ENCODE results near the gene UCK2. TPM values are rescaled to one million over a fixed set of nuclear protein-coding genes. Genes with fewer than 3 reads are reported as not detected.

Gene UCK2
- total RNA-seq, 1 experiment from 2014 or later = 59.9 TPM

GRCh38 chr1:165849353-165850133, 22.1 kb downstream of the UCK2 start:
- no peaks in the 10 kb centered on the region for H3K9me3 ChIP-seq (ENCODE audit: insufficient read depth, low read depth)
- no peak overlapping the region for H3K4me3 ChIP-seq
- TF ChIP-seq CTCF (conservative IDR thresholded peaks at IDR 0.05) = no peak
- no peak for TF ChIP-seq EZH2 (IDR thresholded peaks at IDR 0.05; ENCODE audit: low read depth)
- ChIA-PET CTCF (interaction anchor here (0.7 kb wide), 1 partner anchor 11 kb away, joined by 4 read pairs; no protein-coding TSS in a partner anchor), POLR2A (ENCODE audit: unreplicated experiment) (no interaction called here)
- H3K27ac ChIP-seq = peak overlapping the region; percentile 33
- peaks cover 49% of the 10 kb centered on the region for H4K20me1 ChIP-seq (ENCODE audit: insufficient read depth)
- DNase-seq = no peak
- no peaks in the 10 kb centered on the region for H3K9me2 ChIP-seq (ENCODE audit: insufficient read depth)
- 0 out of 2 replicates have a peak overlapping the region, but pooled peaks have one; percentile 28 for H3K4me2 ChIP-seq
- BruUV-seq (replicated peaks) = no TSS peak
- H3K4me1 ChIP-seq (replicated peaks; ENCODE audit: insufficient read depth) = peaks cover 38% of the 10 kb centered on the region
- intact Hi-C loops (cut with micrococcal nuclease; ENCODE audit: unreplicated experiment) = no loop called here
- H2AFZ ChIP-seq = no peak overlapping the region
- H3K79me2 ChIP-seq (ENCODE audit: low read depth) = peaks cover 95% of the 10 kb centered on the region
- H3K36me3 ChIP-seq (ENCODE audit: low read depth) = no peaks in the 10 kb centered on the region
- H3K27me3 ChIP-seq (ENCODE audit: insufficient read depth, low read depth) = no peaks in the 10 kb centered on the region
- H3F3A ChIP-seq (ENCODE audit: insufficient read depth, low read depth) = peaks cover 32% of the 10 kb centered on the region; the same call in 1 of the 2 replicates

GRCh38 chr1:165851034-165851658, 23.7 kb downstream of the UCK2 start:
- H4K20me1 ChIP-seq (ENCODE audit: insufficient read depth) = peaks cover 55% of the 10 kb centered on the region
- no peaks in the 10 kb centered on the region for H3K27me3 ChIP-seq (ENCODE audit: insufficient read depth, low read depth)
- no peak overlapping the region for H2AFZ ChIP-seq
- H3K4me3 ChIP-seq = no peak overlapping the region
- no TSS peak for BruUV-seq (replicated peaks)
- no peaks in the 10 kb centered on the region for H3K36me3 ChIP-seq (ENCODE audit: low read depth)
- H3K4me1 ChIP-seq (replicated peaks; ENCODE audit: insufficient read depth) = peaks cover 38% of the 10 kb centered on the region
- H3K79me2 ChIP-seq (ENCODE audit: low read depth) = peaks cover 95% of the 10 kb centered on the region
- DNase-seq = peak in 1 of 2 experiments; percentile 29
- H3K4me2 ChIP-seq = 0 out of 2 replicates have a peak overlapping the region, but pooled peaks have one; percentile 3
- intact Hi-C loops (cut with micrococcal nuclease; ENCODE audit: unreplicated experiment) = no loop called here
- ChIA-PET CTCF (no interaction called here), POLR2A (ENCODE audit: unreplicated experiment) (no interaction called here)
- TF ChIP-seq EZH2 (IDR thresholded peaks at IDR 0.05; ENCODE audit: low read depth) (no peak), CTCF (conservative IDR thresholded peaks at IDR 0.05) (no peak)
- no peaks in the 10 kb centered on the region for H3K9me3 ChIP-seq (ENCODE audit: insufficient read depth, low read depth)
- H3F3A ChIP-seq (ENCODE audit: insufficient read depth, low read depth) = peaks cover 38% of the 10 kb centered on the region; the same call in 1 of the 2 replicates
- H3K27ac ChIP-seq = peak overlapping the region; percentile 30; the same call in 1 of the 2 replicates
- H3K9me2 ChIP-seq (ENCODE audit: insufficient read depth) = no peaks in the 10 kb centered on the region

GRCh38 chr1:165852871-165853270, 25.5 kb downstream of the UCK2 start:
- Histone ChIP-seq H3K4me2 (0 out of 2 replicates have a peak overlapping the region, but pooled peaks have one; percentile 20), H3K27me3 (ENCODE audit: insufficient read depth, low read depth) (no peaks in the 10 kb centered on the region), H3K4me3 (no peak overlapping the region), H3K4me1 (replicated peaks; ENCODE audit: insufficient read depth) (peaks cover 38% of the 10 kb centered on the region), H3K9me3 (ENCODE audit: insufficient read depth, low read depth) (no peaks in the 10 kb centered on the region), H3K79me2 (ENCODE audit: low read depth) (peaks cover 95% of the 10 kb centered on the region), H3K9me2 (ENCODE audit: insufficient read depth) (no peaks in the 10 kb centered on the region), H3F3A (ENCODE audit: insufficient read depth, low read depth) (peaks cover 38% of the 10 kb centered on the region; the same call in 1 of the 2 replicates), H3K36me3 (ENCODE audit: low read depth) (no peaks in the 10 kb centered on the region), H4K20me1 (ENCODE audit: insufficient read depth) (peaks cover 68% of the 10 kb centered on the region), H2AFZ (no peak overlapping the region), H3K27ac (no peak overlapping the region)
- no TSS peak for BruUV-seq (replicated peaks)
- POLR2A ChIA-PET (ENCODE audit: unreplicated experiment) = no interaction called here
- DNase-seq = no peak
- intact Hi-C loops (cut with micrococcal nuclease; ENCODE audit: unreplicated experiment) = no loop called here
- no peak for TF ChIP-seq CTCF (conservative IDR thresholded peaks at IDR 0.05)
- no peak for TF ChIP-seq EZH2 (IDR thresholded peaks at IDR 0.05; ENCODE audit: low read depth)
- CTCF ChIA-PET = no interaction called here

All from PC-9 (cell line).